Stimulated activated CD8-positive, alpha-beta memory T cell treated with anti-CD3 and anti-CD28 coated beads, Interleukin-12 subunit alpha, Interleukin-12 subunit beta, amount 100 ng/mL, for 4 hours (primary cell): ENCODE results near the gene TOP3A.
A peak's percentile ranks its signal among the peaks of the same experiment; 100 is the strongest.

Experiments
- DNase-seq: peaks from one replicate; pipeline ENCODE4 v3.0.0-alpha.2; 2020; ENCODE audit warnings: low read depth

The TOP3A gene

DNA sequence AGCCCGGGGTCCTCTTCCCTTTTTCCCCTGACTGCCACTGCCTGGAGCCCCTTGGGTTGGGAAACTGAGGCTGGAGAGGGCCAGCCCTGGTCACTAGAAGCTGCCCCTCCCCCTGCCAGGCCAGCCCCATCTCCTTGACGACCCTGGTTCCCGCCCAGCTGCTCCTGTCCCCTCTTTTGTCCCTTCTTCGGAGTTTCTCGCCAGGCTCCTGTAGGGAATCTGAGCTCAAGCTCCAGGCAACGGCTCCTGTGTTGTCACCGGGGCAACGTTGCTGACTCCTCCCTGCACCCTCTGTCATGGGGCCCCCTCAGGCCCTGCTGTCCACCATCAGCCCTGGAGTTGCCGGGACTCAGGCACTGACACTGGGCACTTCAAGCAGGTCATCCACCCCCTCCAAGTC is 83.6 kb downstream of the TOP3A start:
- DNase-seq: no peak

GRCh38 chr17:18230288-18231141 is 84.3 kb downstream of the TOP3A start:
- no peak for DNase-seq

DNA sequence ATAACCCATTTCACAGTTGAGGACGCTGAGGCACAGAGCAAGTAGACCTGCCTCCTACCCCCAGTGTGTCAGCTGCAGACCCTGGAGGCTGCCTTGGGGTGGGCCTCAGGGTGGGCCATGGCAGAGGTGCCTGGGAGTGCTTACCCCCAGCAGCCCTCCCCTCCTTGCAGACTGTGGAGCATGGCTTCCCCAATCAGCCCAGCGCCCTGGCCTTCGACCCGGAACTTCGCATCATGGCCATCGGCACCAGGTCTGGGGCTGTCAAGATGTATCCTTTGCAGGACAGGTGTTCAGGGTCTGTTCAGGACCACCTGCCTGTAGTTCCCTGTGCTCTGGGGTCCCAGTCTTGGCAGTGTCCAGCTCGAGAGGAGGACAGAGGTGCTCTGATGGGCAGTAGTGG is 85.0 kb downstream of the TOP3A start:
- DNase-seq: no peak

DNA sequence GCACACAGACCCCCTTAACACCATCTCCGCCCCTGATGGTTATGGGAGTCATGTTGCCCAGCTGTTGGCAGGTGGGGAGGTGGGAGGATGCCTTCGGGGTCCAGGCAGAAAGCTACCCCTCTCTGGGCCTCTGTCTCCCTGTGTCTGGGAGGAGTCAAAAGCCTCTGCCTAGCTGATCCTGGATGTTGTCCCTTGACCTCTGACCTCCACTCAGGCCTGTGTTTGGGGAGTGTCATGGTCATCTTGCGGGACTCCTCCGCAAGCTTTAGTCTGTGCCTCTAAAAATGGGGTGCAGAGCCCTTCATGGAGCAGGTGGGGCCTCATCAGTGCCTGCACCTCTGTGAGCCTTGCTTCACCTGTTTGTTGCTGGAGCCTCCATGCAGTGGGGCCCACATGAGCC is 85.5 kb downstream of the TOP3A start:
- no peak for DNase-seq

DNA sequence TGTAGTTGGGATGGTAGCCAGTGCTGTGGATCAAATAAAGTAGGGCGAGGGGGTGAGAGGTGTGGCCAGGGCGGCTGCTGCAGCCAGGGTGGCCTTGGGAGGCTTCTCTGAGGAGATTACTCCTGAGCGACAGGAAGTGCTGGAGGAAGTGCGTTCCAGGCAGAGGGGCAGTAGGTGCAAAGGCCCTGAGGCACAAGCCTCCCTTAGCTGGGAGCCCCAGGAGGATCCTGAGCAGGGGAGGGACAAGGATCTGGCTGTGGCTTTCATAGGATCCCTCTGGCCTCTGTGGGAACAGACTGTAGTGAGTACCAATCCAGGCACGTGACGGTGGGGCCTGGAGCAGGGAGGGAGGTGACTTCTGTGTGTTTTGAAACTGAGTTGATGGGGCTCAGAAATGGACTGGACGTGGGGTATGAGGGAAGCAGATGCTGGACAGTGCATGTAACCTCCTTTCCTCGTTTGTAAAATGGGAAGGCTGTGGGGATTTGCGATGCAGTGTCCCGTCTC is 86.6 kb downstream of the TOP3A start:
- no peak for DNase-seq

GRCh38 chr17:18227635-18228034 is 87.2 kb downstream of the TOP3A start:
- no peak for DNase-seq

GRCh38 chr17:18226284-18226945 is 88.4 kb downstream of the TOP3A start:
- no peak for DNase-seq

GRCh38 chr17:18225642-18226283 is 89.0 kb downstream of the TOP3A start:
- no peak for DNase-seq

- DNase-seq: peak; percentile 95
Observed at GRCh38 chr17:18225121-18225641, 89.6 kb downstream of the TOP3A start, which contains the start of gene LLGL1. Gene LLGL1, plus strand, starts transcription at chr17:18225635. Its CDS starts 48 bp downstream, at chr17:18225683.

GRCh38 chr17:18224387-18225120 is 90.2 kb downstream of the TOP3A start:
- no peak for DNase-seq

DNA sequence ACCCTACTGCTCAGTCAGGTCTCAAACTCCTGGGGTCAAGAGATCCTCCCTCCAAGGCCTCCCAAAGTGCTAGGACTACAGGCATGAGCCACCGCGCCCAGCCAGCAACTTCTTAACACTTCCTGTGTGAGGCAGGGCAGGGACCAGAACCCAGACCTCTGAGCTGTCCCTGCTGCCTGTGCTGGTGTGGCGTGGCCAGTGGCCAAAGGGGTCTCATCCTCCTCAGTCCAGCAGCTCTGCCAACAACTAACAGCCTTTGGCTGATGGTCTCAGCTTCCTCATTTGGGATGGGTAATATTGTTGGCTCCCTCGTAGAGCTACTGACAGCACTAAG is 90.8 kb downstream of the TOP3A start:
- no peak for DNase-seq
